WTC11 (cell line): Measurements from ENCODE around the gene SRGN. TPM values are rescaled to one million over a fixed set of nuclear protein-coding genes. Genes with fewer than 3 reads are reported as not detected.
A peak's percentile ranks its signal among the peaks of the same experiment; 100 is the strongest.

ENCODE experiments used
- ATAC-seq: fragments of 200-7000 bp; cut with Tn5 transposase; 2 replicates; pipeline ENCODE4 v1.10.0; 2021; ENCODE audit warnings: mild to moderate bottlenecking, moderate library complexity
- CTCF ChIA-PET: fragments of 300-600 bp; sonication (Branson Sonifier 250); formaldehyde crosslinking; loops from one replicate; lab custom pipeline; 2021; ENCODE audit warnings: antibody characterized with exemption; lab: Charles Lee
- POLR2A ChIA-PET: fragments of 350-600 bp; sonication (Branson Sonifier 250); formaldehyde crosslinking; loops from one replicate; lab custom pipeline; 2021; ENCODE audit warnings: antibody characterized with exemption; lab: Charles Lee
- DNase-seq: peaks from one replicate; pipeline ENCODE4 v3.0.0; 2021; ENCODE audit warnings: low spot score
- H3K27ac Mint-ChIP-seq: 2 replicates; pipeline ENCODE4 v1.8.0; 2021; ENCODE audit warnings: mixed read lengths
- H3K27me3 Mint-ChIP-seq: 2 replicates; pipeline ENCODE4 v1.8.0; 2021; ENCODE audit warnings: low read depth, mild to moderate bottlenecking, moderate library complexity, mixed read lengths
- H3K36me3 Mint-ChIP-seq: 2 replicates; pipeline ENCODE4 v1.8.0; 2021; ENCODE audit warnings: mixed read lengths
- H3K4me1 Mint-ChIP-seq: 2 replicates; pipeline ENCODE4 v1.8.0; 2022; ENCODE audit warnings: mixed read lengths
- H3K4me3 Mint-ChIP-seq: 2 replicates; pipeline ENCODE4 v1.8.0; 2021; ENCODE audit warnings: mild to moderate bottlenecking, moderate library complexity, mixed read lengths
- H3K9me3 Mint-ChIP-seq: 2 replicates; pipeline ENCODE4 v1.8.0; 2021; ENCODE audit warnings: mixed read lengths
- CBFB ChIP-seq: sonication (generic); formaldehyde crosslinking; IDR thresholded peaks from 2 replicates; pipeline ENCODE4 v1.8.1; 2022; ENCODE audit warnings: mild to moderate bottlenecking, low read depth, missing genetic modification reagents
- E2F1 ChIP-seq: sonication (generic); formaldehyde crosslinking; IDR thresholded peaks from 2 replicates; pipeline ENCODE4 v1.8.0; 2022; ENCODE audit warnings: mild to moderate bottlenecking, missing genetic modification reagents
- GTF2I ChIP-seq: fragments of 250-450 bp; sonication (Bioruptor Pico); conservative IDR thresholded peaks from 2 replicates; pipeline ENCODE4 v1.4.0; 2021; ENCODE audit warnings: mild to moderate bottlenecking
- MYBL2 ChIP-seq: sonication (generic); formaldehyde crosslinking; IDR thresholded peaks from 2 replicates; pipeline ENCODE4 v1.8.1; 2023; ENCODE audit warnings: mild to moderate bottlenecking, moderate library complexity, missing genetic modification reagents
- NFE2L1 ChIP-seq: sonication (generic); formaldehyde crosslinking; IDR thresholded peaks from 2 replicates; pipeline ENCODE4 v1.8.1; 2023; ENCODE audit warnings: missing genetic modification reagents
- OVOL2 ChIP-seq: fragments of 250-450 bp; sonication (Bioruptor Pico); IDR thresholded peaks from 2 replicates; pipeline ENCODE4 v1.9.0; 2021; ENCODE audit warnings: mild to moderate bottlenecking, borderline replicate concordance
- PRDM15 ChIP-seq: sonication (generic); formaldehyde crosslinking; IDR thresholded peaks from 2 replicates; pipeline ENCODE4 v1.8.0; 2022; ENCODE audit warnings: missing genetic modification reagents
- ZMAT4 ChIP-seq: fragments of 250-450 bp; sonication (Bioruptor Pico); IDR thresholded peaks from 2 replicates; pipeline ENCODE4 v1.9.0; 2021; ENCODE audit warnings: mild to moderate bottlenecking
- ZNF121 ChIP-seq: sonication (generic); formaldehyde crosslinking; IDR thresholded peaks from 2 replicates; pipeline ENCODE4 v1.8.0; 2023; ENCODE audit warnings: missing genetic modification reagents
- ZNF532 ChIP-seq: fragments of 250-450 bp; sonication (Bioruptor Pico); IDR thresholded peaks from 2 replicates; pipeline ENCODE4 v1.9.0; 2021; ENCODE audit warnings: mild to moderate bottlenecking, borderline replicate concordance
- ZSCAN18 ChIP-seq: fragments of 250-450 bp; sonication (Bioruptor Pico); IDR thresholded peaks from 2 replicates; pipeline ENCODE4 v2.1.2; 2022; ENCODE audit warnings: mild to moderate bottlenecking, moderate library complexity
- total RNA-seq: library from RNA; stranded (reverse); gene quantifications from 3 replicates; pipeline ENCODE4 v1.2.3, GENCODE V29; 2021

SRGN gene
- total RNA-seq, 1 experiment from 2014 or later = 1.4 TPM

GRCh38 chr10:69060127-69060798 lies 27.6 kb upstream of the SRGN start:
- CTCF ChIA-PET = interaction anchor here (0.7 kb wide), 2 partner anchors 13 to 89 kb away, joined by 3 read pairs; no protein-coding TSS in a partner anchor
- ATAC-seq (no peak), DNase-seq (no peak)
- TF ChIP-seq CBFB (CRISPR knock-in tag) (no peak), ZSCAN18 (no peak), GTF2I (CRISPR knock-in tag) (no peak), OVOL2 (CRISPR knock-in tag) (no peak), ZNF121 (0 out of 2 replicates have a peak, but pooled peaks have one; percentile 24)
- POLR2A ChIA-PET = interaction anchor here (0.7 kb wide), 1 partner anchor 581 kb away, joined by 8 read pairs; no protein-coding TSS in a partner anchor
- Mint-ChIP-seq H3K4me3 (no peak overlapping the region), H3K4me1 (peaks cover 13% of the 10 kb centered on the region), H3K36me3 (no peaks in the 10 kb centered on the region), H3K9me3 (no peaks in the 10 kb centered on the region), H3K27me3 (peaks cover 3% of the 10 kb centered on the region; the same call in 1 of the 2 replicates), H3K27ac (no peak overlapping the region)

GRCh38 chr10:69061305-69062161 lies 26.4 kb upstream of the SRGN start:
- CTCF ChIA-PET = interaction anchor here (0.5 kb wide), 1 partner anchor 232 kb away, joined by 3 read pairs; no protein-coding TSS in a partner anchor

More at GRCh38 chr10:69061305-69062161, 26.4 kb upstream of the SRGN start:
- Mint-ChIP-seq H3K9me3 (no peaks in the 10 kb centered on the region), H3K4me1 (peaks cover 12% of the 10 kb centered on the region), H3K4me3 (no peak overlapping the region), H3K27me3 (peaks cover 3% of the 10 kb centered on the region; the same call in 1 of the 2 replicates), H3K27ac (no peak overlapping the region), H3K36me3 (no peaks in the 10 kb centered on the region)
- DNase-seq (no peak), ATAC-seq (no peak)
- TF ChIP-seq ZMAT4 (CRISPR knock-in tag) = no peak
- TF ChIP-seq E2F1 (CRISPR knock-in tag) = no peak
- TF ChIP-seq ZNF532 (CRISPR knock-in tag) = no peak
- TF ChIP-seq PRDM15 (CRISPR knock-in tag) = no peak
- TF ChIP-seq MYBL2 (CRISPR knock-in tag) = no peak
- no peak for TF ChIP-seq NFE2L1
- POLR2A ChIA-PET = interaction anchor here (0.7 kb wide), 1 partner anchor 800 kb away, joined by 5 read pairs; no protein-coding TSS in a partner anchor
